Common myeloid progenitor, CD34-positive (primary cell): Measurements from ENCODE around the gene VSIG10L2.

Experiments
- CTCF ChIA-PET: fragments of 350-600 bp; sonication (Branson Sonifier 250); formaldehyde crosslinking; loops from one replicate; lab custom pipeline; 2021; ENCODE audit warnings: antibody characterized with exemption; lab: Charles Lee
- POLR2A ChIA-PET: fragments of 350-600 bp; sonication (Branson Sonifier 250); formaldehyde crosslinking; loops from one replicate; lab custom pipeline; 2021; ENCODE audit warnings: antibody characterized with exemption; lab: Charles Lee
- DNase-seq, 3 donors: peaks; one replicate each; pipeline versions ENCODE4 v3.0.0 to v3.0.0-alpha.2; 2013
- H3K27ac ChIP-seq, 2 experiments: 1 replicate in 1 of 2; 2 replicates in 1 of 2; pipeline ENCODE4 v1.7.0; 2013; ENCODE audit warnings: inconsistent platforms in 2 of 2, low read length in 2 of 2, mild to moderate bottlenecking in 2 of 2, low read depth in 1 of 2, moderate library complexity in 1 of 2; ENCODE audit not compliant: severe bottlenecking in 2 of 2, insufficient read depth in 1 of 2, poor library complexity in 1 of 2
- H3K27me3 ChIP-seq, 5 experiments: replicated peaks in 2 of 5; 1 replicate in 3 of 5; 2 replicates in 2 of 5; pipeline versions ENCODE4 v1.6.1 to v1.7.0; 2013; ENCODE audit warnings: low read length in 4 of 5, mild to moderate bottlenecking in 2 of 5, moderate library complexity in 2 of 5, inconsistent platforms in 1 of 5; ENCODE audit not compliant: insufficient read depth in 5 of 5, control insufficient read depth in 4 of 5
- H3K36me3 ChIP-seq, 4 experiments: 1 replicate in 2 of 4; 2 replicates in 2 of 4; pipeline versions ENCODE4 v1.6.1 to v1.7.0; 2013; ENCODE audit warnings: low read length in 3 of 4, control low read depth in 1 of 4, mild to moderate bottlenecking in 1 of 4; ENCODE audit not compliant: control insufficient read depth in 4 of 4, insufficient read depth in 4 of 4
- H3K4me1 ChIP-seq, 4 experiments: 1 replicate in 3 of 4; 2 replicates in 1 of 4; pipeline versions ENCODE4 v1.6.1 to v1.7.1; 2013; ENCODE audit warnings: low read length in 3 of 4, mild to moderate bottlenecking in 3 of 4, control low read depth in 1 of 4, inconsistent platforms in 1 of 4, moderate library complexity in 1 of 4; ENCODE audit not compliant: control insufficient read depth in 4 of 4, insufficient read depth in 4 of 4; ENCODE audit errors: control extremely low read depth in 1 of 4
- H3K4me3 ChIP-seq, 7 experiments: 1 replicate in 4 of 7; 2 replicates in 3 of 7; pipeline versions ENCODE4 v1.5.1 to v1.7.0; 2013; ENCODE audit warnings: mild to moderate bottlenecking in 7 of 7, low read length in 6 of 7, moderate library complexity in 6 of 7, inconsistent platforms in 2 of 7, low read depth in 2 of 7, control low read depth in 1 of 7; ENCODE audit not compliant: insufficient read depth in 4 of 7, control insufficient read depth in 1 of 7; ENCODE audit errors: extremely low read depth in 1 of 7
- H3K9me3 ChIP-seq, 5 experiments: 1 replicate in 4 of 5; 2 replicates in 1 of 5; pipeline versions ENCODE4 v1.6.1 to v1.7.1; 2013; ENCODE audit warnings: low read length in 4 of 5, mild to moderate bottlenecking in 2 of 5, inconsistent platforms in 1 of 5, low read depth in 1 of 5, moderate library complexity in 1 of 5; ENCODE audit not compliant: control insufficient read depth in 4 of 5, insufficient read depth in 2 of 5; ENCODE audit errors: control extremely low read depth in 1 of 5
- WGBS: methylation state at CpG from one replicate; pipeline ENCODE4 v1.1.5; 2013; ENCODE audit not compliant: insufficient coverage; 5-methylcytosine and 5-hydroxymethylcytosine counted together

VSIG10L2 gene

DNA sequence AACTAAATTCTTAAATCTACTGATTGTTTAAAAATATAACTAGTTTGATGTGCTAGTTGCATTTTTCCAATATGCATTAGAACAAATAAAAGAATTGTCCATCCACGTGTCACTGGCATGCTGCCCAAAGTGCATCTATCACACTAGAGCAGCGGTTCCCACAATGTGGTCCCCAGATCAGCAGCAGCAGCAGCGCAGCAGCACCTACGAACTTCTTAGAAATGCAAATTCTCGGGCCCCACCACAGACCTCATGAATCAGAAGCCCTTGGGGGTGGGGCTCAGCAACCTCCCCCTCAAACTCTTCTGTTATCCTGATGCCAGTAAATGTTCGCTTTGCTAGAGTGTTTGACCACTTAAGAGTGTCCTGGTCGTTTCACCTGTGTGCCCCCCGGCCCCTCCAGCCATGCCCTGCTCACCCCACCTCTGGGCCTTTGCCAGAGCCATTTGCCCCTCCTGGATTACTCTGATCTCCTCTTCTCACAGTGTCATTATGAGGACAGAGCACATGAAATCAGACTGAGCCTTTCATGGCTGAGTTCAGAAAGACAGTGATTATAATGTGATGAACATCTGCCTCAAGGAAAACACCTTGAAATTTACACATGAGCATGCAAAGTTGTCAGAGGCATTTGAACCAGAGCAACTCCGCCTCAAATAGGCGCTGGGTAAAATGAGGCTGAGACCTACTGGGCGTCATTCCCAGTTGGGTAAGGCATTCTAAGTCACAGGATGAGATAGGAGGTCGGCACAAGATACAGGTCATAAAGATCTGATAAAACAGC is 12.6 kb upstream of the VSIG10L2 start:
- POLR2A ChIA-PET = no interaction called here
- CTCF ChIA-PET = no interaction called here
- DNase-seq = no peak
- Histone ChIP-seq H3K4me3 (no peak overlapping the region), H3K9me3 (no peaks in the 10 kb centered on the region), H3K27me3 (peaks cover 0 to 27% (median 4%) of the 10 kb centered on the region in 5 experiments), H3K27ac (no peak overlapping the region), H3K36me3 (no peaks in the 10 kb centered on the region), H3K4me1 (peaks cover 0 to 2% (median 0%) of the 10 kb centered on the region in 4 experiments)
- WGBS = 82% methylated on average over 11 of the region's 12 CpGs

DNA sequence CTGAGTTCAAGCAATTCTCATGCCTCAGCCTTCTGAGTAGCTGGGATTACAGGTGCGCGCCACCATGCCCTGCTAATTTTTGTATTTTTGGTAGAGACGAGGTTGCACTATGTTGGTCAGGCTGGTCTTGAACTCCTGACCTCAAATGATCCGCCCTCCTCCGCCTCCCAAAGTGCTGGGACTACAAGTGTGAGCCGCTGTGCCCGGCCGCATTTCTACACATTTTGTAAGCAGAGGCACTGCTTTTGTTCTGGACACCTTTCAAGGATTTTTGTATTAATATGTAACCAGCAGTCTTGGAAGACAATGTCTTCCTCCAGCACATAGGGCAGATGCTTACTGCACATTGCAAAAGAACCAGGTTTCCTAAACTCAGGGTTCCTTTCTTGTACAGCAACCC is 11.4 kb upstream of the VSIG10L2 start:
- H3K4me3 ChIP-seq = no peak overlapping the region

DNA sequence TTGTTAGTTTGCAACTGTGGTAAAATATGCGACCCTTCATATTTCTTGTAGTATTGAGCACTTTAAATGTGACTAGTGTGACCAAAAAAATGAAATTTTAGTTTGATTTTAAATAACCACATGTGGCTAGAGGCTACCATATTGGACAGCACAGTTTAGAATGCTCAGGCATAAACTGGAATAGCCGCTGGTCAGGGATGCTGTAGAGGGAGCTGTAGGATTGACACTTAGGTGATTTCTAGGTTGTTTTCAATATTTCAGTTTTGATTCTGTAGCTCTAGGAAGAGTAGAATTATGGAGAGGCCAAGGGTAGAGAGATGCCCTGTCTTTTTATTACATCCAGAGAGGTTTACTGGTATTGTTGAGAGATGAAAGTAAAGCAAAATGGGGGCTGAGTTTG is 10.8 kb upstream of the VSIG10L2 start:
- peaks cover 0 to 2% (median 0%) of the 10 kb centered on the region in 4 experiments for H3K4me1 ChIP-seq
- WGBS = 100% methylated on average over 2 of the region's 2 CpGs
- CTCF ChIA-PET = interaction anchor here (2.0 kb wide), 1 partner anchor 258 kb away, joined by 5 read pairs; no protein-coding TSS in a partner anchor

More for the DNA sequence above, 11.4 kb upstream of the VSIG10L2 start:
- H3K27me3 ChIP-seq = peaks cover 0 to 24% (median 2%) of the 10 kb centered on the region in 5 experiments
- peaks cover 0 to 3% (median 0%) of the 10 kb centered on the region in 4 experiments for H3K4me1 ChIP-seq
- ChIA-PET POLR2A (no interaction called here), CTCF (interaction anchor here (2.0 kb wide), 1 partner anchor 259 kb away, joined by 5 read pairs; no protein-coding TSS in a partner anchor)
- H3K9me3 ChIP-seq = no peaks in the 10 kb centered on the region
- no peaks in the 10 kb centered on the region for H3K36me3 ChIP-seq
- no peak for DNase-seq
- 97% methylated on average over 7 of the region's 8 CpGs for WGBS
- no peak overlapping the region for H3K27ac ChIP-seq

DNA sequence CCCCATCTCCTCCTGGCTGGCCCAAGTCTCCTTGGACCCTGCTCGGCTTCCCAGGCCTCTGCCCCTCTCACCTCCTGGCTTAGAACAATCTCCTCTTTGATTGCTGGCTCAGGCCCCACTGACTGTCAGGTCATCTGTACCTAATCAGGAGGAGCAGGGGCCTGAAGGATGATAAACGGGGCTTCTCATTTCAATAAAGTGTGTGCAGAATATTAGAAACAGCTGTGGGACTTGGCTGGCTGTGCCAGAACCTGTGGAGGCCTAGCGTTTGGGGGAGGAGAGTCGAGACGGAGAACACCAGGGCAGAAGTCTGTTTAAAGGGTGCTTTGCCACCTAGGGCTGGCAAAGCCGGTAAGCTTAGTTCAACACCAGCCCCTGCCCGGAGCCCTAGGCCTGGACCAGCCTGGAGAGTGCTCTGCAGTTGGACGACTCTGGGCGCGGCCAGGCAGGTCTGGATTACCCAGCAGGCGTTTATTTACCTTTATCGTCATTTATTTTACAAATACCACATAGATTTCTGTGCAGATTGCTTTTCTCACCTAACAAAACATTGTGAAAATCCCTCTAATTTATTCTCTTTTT is 10.1 kb upstream of the VSIG10L2 start:
- H3K4me1 ChIP-seq = peaks cover 0 to 2% (median 0%) of the 10 kb centered on the region in 4 experiments
- ChIA-PET POLR2A (no interaction called here), CTCF (interaction anchor here (2.0 kb wide), 1 partner anchor 258 kb away, joined by 5 read pairs; no protein-coding TSS in a partner anchor)
- H3K4me3 ChIP-seq = no peak overlapping the region
- no peak for DNase-seq
- H3K9me3 ChIP-seq = no peaks in the 10 kb centered on the region
- no peaks in the 10 kb centered on the region for H3K36me3 ChIP-seq
- peaks cover 0 to 18% (median 0%) of the 10 kb centered on the region in 5 experiments for H3K27me3 ChIP-seq
- WGBS = 92% methylated on average over 9 of the region's 12 CpGs
- H3K27ac ChIP-seq = no peak overlapping the region

More for the DNA sequence above, 10.8 kb upstream of the VSIG10L2 start:
- H3K27me3 ChIP-seq = peaks cover 0 to 18% (median 0%) of the 10 kb centered on the region in 5 experiments
- H3K36me3 ChIP-seq = no peaks in the 10 kb centered on the region
- H3K27ac ChIP-seq = no peak overlapping the region
- no peak overlapping the region for H3K4me3 ChIP-seq
- no peaks in the 10 kb centered on the region for H3K9me3 ChIP-seq
- no peak for DNase-seq
- POLR2A ChIA-PET = no interaction called here

DNA sequence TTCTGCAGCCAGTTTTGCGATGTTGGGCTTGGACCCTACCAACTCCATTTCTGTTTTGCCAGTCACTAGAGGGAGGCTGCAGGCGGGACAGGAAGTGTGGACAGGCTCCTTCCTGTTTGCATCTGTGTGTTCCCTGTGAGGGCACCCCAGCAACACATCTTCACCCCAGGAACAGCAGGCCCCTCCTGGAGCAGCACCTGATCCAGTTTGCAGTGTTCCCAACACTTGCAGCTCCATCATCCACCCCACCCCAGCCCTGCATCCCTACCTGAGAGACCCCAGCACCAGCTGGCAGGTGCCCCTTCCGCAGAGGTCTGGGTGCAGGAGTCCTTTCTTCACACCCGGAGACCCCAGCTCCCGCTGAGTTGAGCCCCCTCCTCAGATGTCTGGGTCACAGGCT is 7.4 kb upstream of the VSIG10L2 start:
- POLR2A ChIA-PET = no interaction called here

DNA sequence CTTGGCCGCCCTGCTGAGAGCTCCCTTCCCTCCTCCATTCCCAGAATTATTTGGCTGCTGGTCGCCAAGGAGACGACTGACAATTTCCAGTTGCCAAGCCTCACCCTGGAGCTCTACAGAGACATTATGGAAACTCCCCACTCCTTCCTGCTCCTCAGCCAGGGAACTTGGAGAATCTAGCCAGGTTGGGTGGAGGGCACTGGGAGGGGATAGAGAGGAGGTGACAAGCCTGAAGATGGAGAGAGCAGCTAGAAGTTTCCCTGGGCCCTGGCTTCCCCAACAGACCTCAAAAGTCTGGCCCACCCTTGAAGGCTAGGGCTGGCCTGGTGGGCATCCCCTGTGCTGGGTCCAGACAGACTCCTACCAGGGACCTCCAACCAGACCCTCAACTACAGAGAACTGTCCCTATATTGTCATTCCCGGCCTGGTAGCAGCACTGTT is 6.7 kb upstream of the VSIG10L2 start:
- H3K36me3 ChIP-seq = no peaks in the 10 kb centered on the region
- DNase-seq = no peak
- no peak overlapping the region for H3K4me3 ChIP-seq
- WGBS = 95% methylated on average over 2 of the region's 4 CpGs
- H3K27ac ChIP-seq = no peak overlapping the region
- POLR2A ChIA-PET = no interaction called here
- peaks cover 0 to 2% (median 0%) of the 10 kb centered on the region in 4 experiments for H3K4me1 ChIP-seq
- no peaks in the 10 kb centered on the region for H3K9me3 ChIP-seq
- peaks cover 0 to 7% (median under 1%) of the 10 kb centered on the region in 5 experiments for H3K27me3 ChIP-seq
- CTCF ChIA-PET = interaction anchor here (2.7 kb wide), 1 partner anchor 254 kb away, joined by 17 read pairs; no protein-coding TSS in a partner anchor

More for the DNA sequence above, 7.4 kb upstream of the VSIG10L2 start:
- 94% methylated on average over 5 of the region's 5 CpGs for WGBS
- H3K27me3 ChIP-seq = peaks cover 0 to 3% (median 0%) of the 10 kb centered on the region in 5 experiments
- CTCF ChIA-PET = interaction anchor here (2.7 kb wide), 1 partner anchor 255 kb away, joined by 17 read pairs; no protein-coding TSS in a partner anchor
- H3K4me1 ChIP-seq = peaks cover 0 to 2% (median 0%) of the 10 kb centered on the region in 4 experiments
- no peak for DNase-seq
- H3K4me3 ChIP-seq = no peak overlapping the region
- H3K36me3 ChIP-seq = no peaks in the 10 kb centered on the region
- H3K27ac ChIP-seq = no peak overlapping the region
- no peaks in the 10 kb centered on the region for H3K9me3 ChIP-seq
